ENCODE data around the gene ECSIT.

The ECSIT gene

DNA sequence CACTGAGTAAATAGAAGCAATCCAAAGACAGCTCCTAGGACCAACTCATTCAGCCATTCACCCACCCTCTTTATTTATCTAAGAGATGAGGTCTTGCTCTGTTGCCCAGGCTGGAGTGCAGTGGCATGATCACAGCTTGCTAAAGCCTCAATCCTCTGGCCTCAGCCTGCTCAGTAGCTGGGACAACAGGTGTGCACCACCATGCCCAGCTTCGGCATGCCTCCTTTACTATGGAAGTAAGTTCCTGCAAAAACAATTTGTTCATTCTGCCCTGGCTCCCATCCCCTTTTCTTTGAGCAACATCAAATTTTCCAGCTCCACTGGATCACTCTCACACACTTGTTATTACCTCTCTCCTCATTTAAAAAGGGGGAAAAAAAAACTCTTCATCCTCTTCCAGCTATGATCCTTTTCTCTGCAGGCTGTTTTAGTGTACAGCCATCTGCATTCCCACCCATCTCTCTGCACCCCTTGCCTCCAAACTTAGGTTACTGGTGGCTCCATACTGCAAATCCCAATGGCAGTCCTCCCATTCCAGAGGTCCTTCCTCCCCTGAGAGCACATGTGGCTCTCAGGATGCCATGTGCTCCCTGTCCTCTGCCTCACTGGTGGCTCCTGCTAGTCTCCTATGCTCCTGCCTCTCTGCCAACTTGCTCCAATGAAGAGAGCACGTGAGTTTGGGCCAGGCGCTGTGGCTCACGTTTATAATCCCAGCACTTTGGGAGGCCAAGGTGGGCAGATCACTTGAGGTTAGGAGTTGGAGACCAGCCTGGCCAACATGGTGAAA, 27.9 kb upstream of the ECSIT start:
- DNase-seq (ENCODE audit: low read depth in 1 of 2, low spot score in 1 of 2), result no peak
- no peak for TF ChIP-seq POLR2AphosphoS5 (IDR thresholded peaks at IDR 0.05; ENCODE audit: low read depth)
- no peak for TF ChIP-seq SPI1 (IDR thresholded peaks at IDR 0.05; ENCODE audit: borderline replicate concordance, low read depth)
- TF ChIP-seq, protein P1, sequence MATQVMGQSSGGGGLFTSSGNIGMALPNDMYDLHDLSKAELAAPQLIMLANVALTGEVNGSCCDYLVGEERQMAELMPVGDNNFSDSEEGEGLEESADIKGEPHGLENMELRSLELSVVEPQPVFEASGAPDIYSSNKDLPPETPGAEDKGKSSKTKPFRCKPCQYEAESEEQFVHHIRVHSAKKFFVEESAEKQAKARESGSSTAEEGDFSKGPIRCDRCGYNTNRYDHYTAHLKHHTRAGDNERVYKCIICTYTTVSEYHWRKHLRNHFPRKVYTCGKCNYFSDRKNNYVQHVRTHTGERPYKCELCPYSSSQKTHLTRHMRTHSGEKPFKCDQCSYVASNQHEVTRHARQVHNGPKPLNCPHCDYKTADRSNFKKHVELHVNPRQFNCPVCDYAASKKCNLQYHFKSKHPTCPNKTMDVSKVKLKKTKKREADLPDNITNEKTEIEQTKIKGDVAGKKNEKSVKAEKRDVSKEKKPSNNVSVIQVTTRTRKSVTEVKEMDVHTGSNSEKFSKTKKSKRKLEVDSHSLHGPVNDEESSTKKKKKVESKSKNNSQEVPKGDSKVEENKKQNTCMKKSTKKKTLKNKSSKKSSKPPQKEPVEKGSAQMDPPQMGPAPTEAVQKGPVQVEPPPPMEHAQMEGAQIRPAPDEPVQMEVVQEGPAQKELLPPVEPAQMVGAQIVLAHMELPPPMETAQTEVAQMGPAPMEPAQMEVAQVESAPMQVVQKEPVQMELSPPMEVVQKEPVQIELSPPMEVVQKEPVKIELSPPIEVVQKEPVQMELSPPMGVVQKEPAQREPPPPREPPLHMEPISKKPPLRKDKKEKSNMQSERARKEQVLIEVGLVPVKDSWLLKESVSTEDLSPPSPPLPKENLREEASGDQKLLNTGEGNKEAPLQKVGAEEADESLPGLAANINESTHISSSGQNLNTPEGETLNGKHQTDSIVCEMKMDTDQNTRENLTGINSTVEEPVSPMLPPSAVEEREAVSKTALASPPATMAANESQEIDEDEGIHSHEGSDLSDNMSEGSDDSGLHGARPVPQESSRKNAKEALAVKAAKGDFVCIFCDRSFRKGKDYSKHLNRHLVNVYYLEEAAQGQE (IDR thresholded peaks at IDR 0.05; ENCODE audit: insufficient replicate concordance, low read depth), result no peak
- TF ChIP-seq, protein P2, sequence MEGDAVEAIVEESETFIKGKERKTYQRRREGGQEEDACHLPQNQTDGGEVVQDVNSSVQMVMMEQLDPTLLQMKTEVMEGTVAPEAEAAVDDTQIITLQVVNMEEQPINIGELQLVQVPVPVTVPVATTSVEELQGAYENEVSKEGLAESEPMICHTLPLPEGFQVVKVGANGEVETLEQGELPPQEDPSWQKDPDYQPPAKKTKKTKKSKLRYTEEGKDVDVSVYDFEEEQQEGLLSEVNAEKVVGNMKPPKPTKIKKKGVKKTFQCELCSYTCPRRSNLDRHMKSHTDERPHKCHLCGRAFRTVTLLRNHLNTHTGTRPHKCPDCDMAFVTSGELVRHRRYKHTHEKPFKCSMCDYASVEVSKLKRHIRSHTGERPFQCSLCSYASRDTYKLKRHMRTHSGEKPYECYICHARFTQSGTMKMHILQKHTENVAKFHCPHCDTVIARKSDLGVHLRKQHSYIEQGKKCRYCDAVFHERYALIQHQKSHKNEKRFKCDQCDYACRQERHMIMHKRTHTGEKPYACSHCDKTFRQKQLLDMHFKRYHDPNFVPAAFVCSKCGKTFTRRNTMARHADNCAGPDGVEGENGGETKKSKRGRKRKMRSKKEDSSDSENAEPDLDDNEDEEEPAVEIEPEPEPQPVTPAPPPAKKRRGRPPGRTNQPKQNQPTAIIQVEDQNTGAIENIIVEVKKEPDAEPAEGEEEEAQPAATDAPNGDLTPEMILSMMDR (IDR thresholded peaks at IDR 0.05; ENCODE audit: insufficient read depth, low read length), result no peak
- no peak for TF ChIP-seq GABPA (IDR thresholded peaks at IDR 0.05; ENCODE audit: low read depth)
- no peaks in the 10 kb centered on the region for H3K27me3 ChIP-seq (ENCODE audit: insufficient read depth, poor library complexity, severe bottlenecking)
- no peak overlapping the region for H3K27ac ChIP-seq (replicated peaks)
- no peak overlapping the region for H3K4me3 ChIP-seq (replicated peaks; ENCODE audit: insufficient read depth, low read length)

DNA sequence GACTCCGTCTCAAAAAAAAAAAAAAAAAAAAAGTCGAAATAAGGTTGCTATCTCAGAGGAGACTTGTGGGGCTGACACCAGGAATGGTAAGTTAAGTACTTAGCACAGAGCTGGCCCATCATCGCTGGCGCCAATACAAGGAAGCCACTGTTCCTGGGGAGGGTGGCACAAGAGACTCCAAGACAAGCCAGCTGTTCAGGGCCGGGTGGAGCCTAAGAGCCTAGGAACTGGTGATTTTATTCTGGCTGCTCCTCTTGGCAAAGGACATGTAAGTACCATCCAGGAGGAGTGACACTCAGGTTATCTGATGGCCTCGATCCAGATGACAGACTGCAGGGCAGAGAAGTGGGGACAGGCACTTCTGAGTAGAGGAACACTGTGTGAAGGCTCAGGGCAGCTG, 26.3 kb upstream of the ECSIT start:
- no peaks in the 10 kb centered on the region for H3K27me3 ChIP-seq (ENCODE audit: insufficient read depth, poor library complexity, severe bottlenecking)
- no peak overlapping the region for H3K27ac ChIP-seq (replicated peaks)
- DNase-seq (ENCODE audit: low read depth in 1 of 2, low spot score in 1 of 2), result no peak
- TF ChIP-seq, protein P2 (IDR thresholded peaks at IDR 0.05; ENCODE audit: insufficient read depth, low read length), result no peak
- TF ChIP-seq, protein P1 (IDR thresholded peaks at IDR 0.05; ENCODE audit: insufficient replicate concordance, low read depth), result no peak
- TF ChIP-seq POLR2AphosphoS5 (IDR thresholded peaks at IDR 0.05; ENCODE audit: low read depth) (no peak), GABPA (IDR thresholded peaks at IDR 0.05; ENCODE audit: low read depth) (no peak), SPI1 (IDR thresholded peaks at IDR 0.05; ENCODE audit: borderline replicate concordance, low read depth) (no peak)
- H3K4me3 ChIP-seq (replicated peaks; ENCODE audit: insufficient read depth, low read length), result no peak overlapping the region

DNA sequence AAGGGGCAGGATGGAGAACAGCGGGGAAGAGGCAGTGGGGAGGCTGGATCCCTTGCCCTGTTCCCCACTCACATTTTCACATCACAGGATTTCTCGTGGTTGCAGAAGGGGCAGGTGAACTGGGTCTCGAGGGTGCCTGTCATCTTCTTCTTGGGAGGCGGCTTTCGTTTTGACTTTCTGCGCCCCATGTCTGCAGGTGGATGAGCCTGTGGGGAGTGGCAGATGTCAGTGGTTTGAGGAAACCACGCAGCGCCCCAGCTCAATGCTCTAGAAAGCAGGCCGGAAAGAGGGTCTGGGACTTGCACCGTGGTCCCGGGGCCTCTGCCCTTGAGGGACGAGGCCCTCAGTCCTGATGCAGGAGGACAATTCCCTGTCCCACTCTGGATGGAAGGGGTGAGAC, 25.2 kb upstream of the ECSIT start:
- H3K27ac ChIP-seq (replicated peaks), result no peak overlapping the region
- no peaks in the 10 kb centered on the region for H3K27me3 ChIP-seq (ENCODE audit: insufficient read depth, poor library complexity, severe bottlenecking)
- no peak for DNase-seq (ENCODE audit: low read depth in 1 of 2, low spot score in 1 of 2)
- TF ChIP-seq GABPA (IDR thresholded peaks at IDR 0.05; ENCODE audit: low read depth) (no peak), SPI1 (IDR thresholded peaks at IDR 0.05; ENCODE audit: borderline replicate concordance, low read depth) (no peak), POLR2AphosphoS5 (IDR thresholded peaks at IDR 0.05; ENCODE audit: low read depth) (no peak)
- TF ChIP-seq, protein P1 (IDR thresholded peaks at IDR 0.05; ENCODE audit: insufficient replicate concordance, low read depth), result no peak
- TF ChIP-seq, protein P2 (IDR thresholded peaks at IDR 0.05; ENCODE audit: insufficient read depth, low read length), result no peak
- H3K4me3 ChIP-seq (replicated peaks; ENCODE audit: insufficient read depth, low read length), result no peak overlapping the region
